Measurements from ENCODE around the gene NYNRIN. TPM values are rescaled to one million over a fixed set of nuclear protein-coding genes. Genes with fewer than 3 reads are reported as not detected.

NYNRIN gene
- total and polyA plus RNA-seq, 2 of the 8 experiments (the other 6 are each of a cell fraction or from before 2014, with no cell fraction given), result 15.2 to 18.3 TPM

GRCh38 chr14:24461336-24461735, 62.5 kb downstream of the NYNRIN start (continued):
- no peak for TF ChIP-seq SIX5 (IDR thresholded peaks at IDR 0.05; ENCODE audit: low read depth, low read length)
- TF ChIP-seq CTCF (IDR thresholded peaks at IDR 0.05; ENCODE audit: control extremely low read depth in 1 of 3, insufficient read depth in 1 of 3, low read depth in 1 of 3, low read length in 3 of 3), result no peak
- no peak for TF ChIP-seq RXRA (IDR thresholded peaks at IDR 0.05; ENCODE audit: insufficient read depth, low read depth, low read length)

Measured in H1 (cell line).